ENCODE results near the gene SPDYE2.
"Not testable (repeated sequence)": the region's sequence is repeated elsewhere in the genome, so short reads cannot be mapped to it uniquely, and the experiment has no call there.

DNA sequence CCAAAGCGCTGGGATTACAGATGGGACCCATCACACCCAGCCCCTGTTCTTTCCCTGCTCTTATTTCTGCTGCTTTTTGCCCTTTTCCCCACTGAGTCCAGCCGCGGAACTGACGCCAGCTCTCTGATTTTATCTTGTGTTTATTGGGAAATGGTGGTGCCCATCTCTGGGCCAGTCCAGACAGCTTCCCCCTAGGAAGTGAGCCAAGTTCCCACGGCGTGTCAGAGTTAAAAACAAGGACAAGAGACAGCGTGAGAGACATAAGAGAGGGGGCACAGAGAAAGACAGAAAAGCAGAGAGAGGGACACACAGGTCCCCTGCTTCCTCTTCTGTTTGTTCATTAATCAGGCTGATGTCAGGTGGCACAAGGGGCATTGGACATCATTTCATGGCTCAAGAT is 19.4 kb upstream of the SPDYE2 start:
- not testable (repeated sequence) for TF ChIP-seq POU2F2, POLR2A, POLR2AphosphoS5, TAF1 (IDR thresholded peaks at IDR 0.05; ENCODE audit: low read depth, low read length)
